Cardiac muscle cell (in vitro differentiated cells and primary cell): Measurements from ENCODE around the gene ATG9B. TPM values are rescaled to one million over a fixed set of nuclear protein-coding genes. Genes with fewer than 3 reads are reported as not detected.

Experiments
- DNase-seq, 2 donors: peaks; one replicate each; pipeline versions ENCODE4 v3.0.0 to v3.0.0-alpha.2; 2010 to 2017; ENCODE audit warnings: low read depth in 1 of 2, low spot score in 1 of 2
- H3K27ac ChIP-seq: fragments of 200-600 bp; sonication (generic); 2 replicates; pipeline ENCODE4 v1.5.1; 2016
- H3K27me3 ChIP-seq: fragments of 200-600 bp; sonication (generic); 2 replicates; pipeline ENCODE4 v1.6.0; 2016; ENCODE audit warnings: control low read depth
- H3K36me3 ChIP-seq: fragments of 200-600 bp; sonication (generic); 2 replicates; pipeline ENCODE4 v1.5.1; 2016; ENCODE audit warnings: control low read depth
- H3K4me1 ChIP-seq: fragments of 200-600 bp; sonication (generic); 2 replicates; pipeline ENCODE4 v1.8.1; 2017; ENCODE audit warnings: low read depth, mild to moderate bottlenecking, mixed run types
- H3K4me3 ChIP-seq: fragments of 200-600 bp; sonication (generic); 2 replicates; pipeline ENCODE4 v1.5.1; 2016; ENCODE audit warnings: mild to moderate bottlenecking
- H3K9me3 ChIP-seq: fragments of 200-600 bp; sonication (generic); 2 replicates; pipeline ENCODE4 v1.5.1; 2017; ENCODE audit warnings: low read depth, mild to moderate bottlenecking, control low read depth
- CTCF ChIP-seq: IDR thresholded peaks from 2 replicates; pipeline ENCODE4 v1.5.1; 2012; ENCODE audit warnings: low read depth, mild to moderate bottlenecking, low read length
- polyA plus RNA-seq: library from polyadenylated mRNA; unstranded; fragments of >200 nt; fragmentation: Nextera tagmentation; extraction: Ambion mirVana; gene quantifications from 2 replicates; pipeline ENCODE4 v1.2.1, GENCODE V29; 2016
- total RNA-seq: library from RNA; depleted of rRNA; stranded (reverse); fragments of >200 nt; gene quantifications from 2 replicates; pipeline ENCODE4 v1.2.3, GENCODE V29; 2016

Gene ATG9B
- total and polyA plus RNA-seq, 2 experiments from 2014 or later, result 8.4 to 13.0 TPM

GRCh38 chr7:151060416-151061212 is 36.3 kb upstream of the ATG9B start:
- TF ChIP-seq CTCF, result peak; percentile 13
- Histone ChIP-seq H3K27me3 (no peaks in the 10 kb centered on the region), H3K27ac (peak overlapping the region; percentile 34), H3K4me3 (peak overlapping the region; percentile 87), H3K9me3 (no peaks in the 10 kb centered on the region), H3K4me1 (peaks cover 31% of the 10 kb centered on the region), H3K36me3 (peaks cover 13% of the 10 kb centered on the region)
- peak in 1 of 2 donors; percentile 55 for DNase-seq

GRCh38 chr7:151060113-151060415 is 35.8 kb upstream of the ATG9B start:
- Histone ChIP-seq H3K9me3 (no peaks in the 10 kb centered on the region), H3K27me3 (no peaks in the 10 kb centered on the region), H3K4me1 (peaks cover 31% of the 10 kb centered on the region), H3K27ac (peak overlapping the region; percentile 95), H3K36me3 (peaks cover 8% of the 10 kb centered on the region), H3K4me3 (peak overlapping the region; percentile 87)
- no peak for DNase-seq
- TF ChIP-seq CTCF, result no peak

- Histone ChIP-seq H3K27me3 (no peaks in the 10 kb centered on the region), H3K4me3 (peak within 1 kb of the TSS; percentile 87), H3K27ac (peak within 1 kb of the TSS; percentile 95), H3K9me3 (no peaks in the 10 kb centered on the region), H3K36me3 (peaks cover 2% of the 10 kb centered on the region), H3K4me1 (peaks cover 31% of the 10 kb centered on the region)
- TF ChIP-seq CTCF, result peak; percentile 50
- peak; percentile 75 to 80 for DNase-seq
Observed at GRCh38 chr7:151059367-151060112, 35.2 kb upstream of the ATG9B start, which contains the start of gene SLC4A2. Gene SLC4A2 (plus strand): TSS chr7:151059589. CDS start chr7:151061988, 2,399 bp downstream.

GRCh38 chr7:151058781-151059366 is 34.6 kb upstream of the ATG9B start:
- H3K27ac ChIP-seq, result peak overlapping the region; percentile 95

More at GRCh38 chr7:151058781-151059366, 34.6 kb upstream of the ATG9B start:
- TF ChIP-seq CTCF, result no peak
- peak in 1 of 2 donors; percentile 21 for DNase-seq
- Histone ChIP-seq H3K27me3 (no peaks in the 10 kb centered on the region), H3K4me1 (peaks cover 31% of the 10 kb centered on the region), H3K9me3 (no peaks in the 10 kb centered on the region), H3K36me3 (no peaks in the 10 kb centered on the region), H3K4me3 (peak overlapping the region; percentile 87)
